ENCODE results near the gene DEFB131A. TPM values are rescaled to one million over a fixed set of nuclear protein-coding genes. Genes with fewer than 3 reads are reported as not detected.
"Not testable (repeated sequence)": the region's sequence is repeated elsewhere in the genome, so short reads cannot be mapped to it uniquely, and the experiment has no call there.

The DEFB131A gene
- total RNA-seq, 1 experiment from 2014 or later, result not detected

DNA sequence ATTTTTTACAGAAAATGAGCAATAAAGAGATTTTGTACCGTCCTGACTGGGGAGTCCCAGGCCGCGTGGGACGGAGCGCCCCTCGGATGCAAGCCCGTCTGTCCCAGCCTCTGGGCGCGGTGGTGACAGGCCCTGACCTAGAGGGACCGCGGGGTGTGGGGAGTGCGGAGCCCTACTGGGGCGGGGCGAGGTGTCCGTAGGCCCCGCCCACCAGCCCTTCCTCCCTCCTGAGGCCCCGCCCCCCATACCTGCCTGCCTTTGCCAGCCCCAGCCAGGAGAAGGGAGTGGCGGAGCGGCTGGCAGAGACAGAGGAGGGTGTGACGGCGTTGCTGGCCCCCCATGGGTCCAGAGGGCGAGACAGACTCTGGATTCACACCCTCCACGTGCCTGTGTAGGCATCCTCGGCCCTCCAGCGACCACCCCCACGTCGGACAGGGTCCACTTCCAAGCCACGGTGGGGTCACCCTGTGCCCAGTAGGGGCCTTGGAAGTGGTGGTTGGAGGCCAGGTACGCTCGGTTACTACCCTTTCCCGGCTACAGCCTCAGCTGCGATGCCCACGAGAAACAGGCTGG lies 54.3 kb downstream of the DEFB131A start:
- H3K36me3 ChIP-seq (ENCODE audit: insufficient read depth, low read length); H3K4me3 ChIP-seq (ENCODE audit: low read length); H3K9ac ChIP-seq (ENCODE audit: low read length); H2AFZ ChIP-seq (ENCODE audit: low read length); H3K4me1 ChIP-seq (ENCODE audit: low read length); H3K27ac ChIP-seq (ENCODE audit: low read length); H4K20me1 ChIP-seq (ENCODE audit: insufficient read depth, low read depth, low read length); H3K9me3 ChIP-seq (ENCODE audit: low read length); H3K9me2 ChIP-seq (replicated peaks; ENCODE audit: insufficient read depth, low read length); DNase-seq; H3K79me2 ChIP-seq (ENCODE audit: low read length); H3K27me3 ChIP-seq (ENCODE audit: low read length); H3K4me2 ChIP-seq (ENCODE audit: low read depth, low read length, poor library complexity, severe bottlenecking): not testable (repeated sequence)

DNA sequence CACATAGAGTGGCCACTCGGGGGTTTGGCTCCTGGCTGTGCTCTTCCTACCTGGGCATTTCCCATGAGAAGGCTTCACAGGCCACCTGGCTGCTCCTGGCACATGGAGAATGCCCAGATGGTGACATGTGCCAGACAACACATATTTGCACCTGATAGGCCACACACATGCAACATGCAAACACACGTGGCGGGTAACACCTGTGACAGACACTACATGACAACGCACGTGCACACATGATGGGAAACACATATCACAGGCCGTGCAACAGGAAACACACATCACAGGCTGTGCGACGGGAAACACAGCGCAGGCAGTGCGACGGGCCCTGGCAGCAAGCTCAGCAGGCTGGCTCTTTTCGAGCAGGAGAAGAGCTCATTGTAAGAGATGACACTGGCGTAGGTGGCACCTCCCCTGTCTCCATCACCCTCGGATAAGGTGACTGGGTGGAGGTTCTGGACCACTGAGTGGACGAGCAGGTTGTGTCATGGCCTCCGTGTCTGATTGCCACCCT lies 55.8 kb downstream of the DEFB131A start:
- not testable (repeated sequence) for H3K9me2 ChIP-seq (replicated peaks; ENCODE audit: insufficient read depth, low read length); H3K4me2 ChIP-seq (ENCODE audit: low read depth, low read length, poor library complexity, severe bottlenecking); DNase-seq; H2AFZ ChIP-seq (ENCODE audit: low read length); H3K4me1 ChIP-seq (ENCODE audit: low read length); H3K27ac ChIP-seq (ENCODE audit: low read length); H3K4me3 ChIP-seq (ENCODE audit: low read length); H3K9me3 ChIP-seq (ENCODE audit: low read length); H3K27me3 ChIP-seq (ENCODE audit: low read length); H3K9ac ChIP-seq (ENCODE audit: low read length); H3K36me3 ChIP-seq (ENCODE audit: insufficient read depth, low read length); H3K79me2 ChIP-seq (ENCODE audit: low read length); H4K20me1 ChIP-seq (ENCODE audit: insufficient read depth, low read depth, low read length)

Small RNA genes lying within 50 kb of the gene (small RNA-seq; reads per million reads assigned to genes)
- gene RNA5SP153, result not detected

Other genes starting within 250 kb of the DEFB131A start
- gene USP17L10, start 233.8 kb upstream of the DEFB131A start, total RNA-seq (2014; rRNA removed; shearing (Covaris generic); ENCODE audit: low replicate concordance), result not detected in 2 replicates
- not detected in 2 replicates for gene USP17L11, start 229.0 kb upstream of the DEFB131A start, total RNA-seq (2014; rRNA removed; shearing (Covaris generic); ENCODE audit: low replicate concordance)
- not detected in 2 replicates for gene USP17L12, start 224.3 kb upstream of the DEFB131A start, total RNA-seq (2014; rRNA removed; shearing (Covaris generic); ENCODE audit: low replicate concordance)
- not detected in 2 replicates for gene USP17L13, start 219.5 kb upstream of the DEFB131A start, total RNA-seq (2014; rRNA removed; shearing (Covaris generic); ENCODE audit: low replicate concordance)
- not detected in 2 replicates for gene USP17L15, start 210.0 kb upstream of the DEFB131A start, total RNA-seq (2014; rRNA removed; shearing (Covaris generic); ENCODE audit: low replicate concordance)
- gene USP17L17, start 200.5 kb upstream of the DEFB131A start, total RNA-seq (2014; rRNA removed; shearing (Covaris generic); ENCODE audit: low replicate concordance), result not detected in 2 replicates
- gene USP17L18, start 195.8 kb upstream of the DEFB131A start, total RNA-seq (2014; rRNA removed; shearing (Covaris generic); ENCODE audit: low replicate concordance), result not detected in 2 replicates
- gene USP17L19, start 191.0 kb upstream of the DEFB131A start, total RNA-seq (2014; rRNA removed; shearing (Covaris generic); ENCODE audit: low replicate concordance), result not detected in 2 replicates
- not detected in 2 replicates for gene USP17L20, start 186.3 kb upstream of the DEFB131A start, total RNA-seq (2014; rRNA removed; shearing (Covaris generic); ENCODE audit: low replicate concordance)
- gene USP17L21, start 181.5 kb upstream of the DEFB131A start, total RNA-seq (2014; rRNA removed; shearing (Covaris generic); ENCODE audit: low replicate concordance), result not detected in 2 replicates
- gene USP17L22, start 176.8 kb upstream of the DEFB131A start, total RNA-seq (2014; rRNA removed; shearing (Covaris generic); ENCODE audit: low replicate concordance), result not detected in 2 replicates
- not detected in 2 replicates for gene USP17L24, start 119.2 kb upstream of the DEFB131A start, total RNA-seq (2014; rRNA removed; shearing (Covaris generic); ENCODE audit: low replicate concordance)
- gene USP17L25, start 114.5 kb upstream of the DEFB131A start, total RNA-seq (2014; rRNA removed; shearing (Covaris generic); ENCODE audit: low replicate concordance), result not detected in 2 replicates
- gene USP17L26, start 109.8 kb upstream of the DEFB131A start, total RNA-seq (2014; rRNA removed; shearing (Covaris generic); ENCODE audit: low replicate concordance), result not detected in 2 replicates
- not detected in 2 replicates for gene USP17L5, start 105.0 kb upstream of the DEFB131A start, total RNA-seq (2014; rRNA removed; shearing (Covaris generic); ENCODE audit: low replicate concordance)
- gene USP17L27, start 100.3 kb upstream of the DEFB131A start, total RNA-seq (2014; rRNA removed; shearing (Covaris generic); ENCODE audit: low replicate concordance), result not detected in 2 replicates
- gene USP17L28, start 95.5 kb upstream of the DEFB131A start, total RNA-seq (2014; rRNA removed; shearing (Covaris generic); ENCODE audit: low replicate concordance), result not detected in 2 replicates
- not detected in 2 replicates for gene USP17L29, start 90.8 kb upstream of the DEFB131A start, total RNA-seq (2014; rRNA removed; shearing (Covaris generic); ENCODE audit: low replicate concordance)
- gene USP17L30, start 81.3 kb upstream of the DEFB131A start, total RNA-seq (2014; rRNA removed; shearing (Covaris generic); ENCODE audit: low replicate concordance), result not detected in 2 replicates

Measured in Karpas-422 (cell line).